Eye (tissue), 1 donor: ENCODE results near the gene GC.
"Not testable (repeated sequence)": the region's sequence is repeated elsewhere in the genome, so short reads cannot be mapped to it uniquely, and the experiment has no call there.

Experiments
- DNase-seq: peaks from one replicate; pipeline ENCODE4 v3.0.0-alpha.2; 2015

The GC gene

DNA sequence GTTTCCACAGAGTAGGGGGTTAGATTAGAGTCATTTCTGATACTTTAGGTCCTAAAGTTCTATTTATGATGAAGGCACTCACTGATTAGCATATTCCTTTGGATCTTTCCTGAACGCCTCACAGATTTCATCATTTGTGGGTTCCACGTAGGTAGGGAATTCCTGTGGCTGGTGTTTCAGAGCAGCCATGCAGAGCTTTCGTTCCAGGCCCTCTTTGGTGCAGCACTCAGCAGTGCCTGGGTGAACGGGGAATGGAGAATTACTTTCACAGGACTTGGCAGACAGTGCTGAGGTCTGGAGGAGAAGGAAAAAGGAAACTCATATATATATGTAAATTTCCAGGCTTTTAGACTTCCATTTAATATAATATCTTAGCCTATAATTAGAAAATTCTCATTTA lies 18.5 kb downstream of the GC start:
- DNase-seq: peak; percentile 5

DNA sequence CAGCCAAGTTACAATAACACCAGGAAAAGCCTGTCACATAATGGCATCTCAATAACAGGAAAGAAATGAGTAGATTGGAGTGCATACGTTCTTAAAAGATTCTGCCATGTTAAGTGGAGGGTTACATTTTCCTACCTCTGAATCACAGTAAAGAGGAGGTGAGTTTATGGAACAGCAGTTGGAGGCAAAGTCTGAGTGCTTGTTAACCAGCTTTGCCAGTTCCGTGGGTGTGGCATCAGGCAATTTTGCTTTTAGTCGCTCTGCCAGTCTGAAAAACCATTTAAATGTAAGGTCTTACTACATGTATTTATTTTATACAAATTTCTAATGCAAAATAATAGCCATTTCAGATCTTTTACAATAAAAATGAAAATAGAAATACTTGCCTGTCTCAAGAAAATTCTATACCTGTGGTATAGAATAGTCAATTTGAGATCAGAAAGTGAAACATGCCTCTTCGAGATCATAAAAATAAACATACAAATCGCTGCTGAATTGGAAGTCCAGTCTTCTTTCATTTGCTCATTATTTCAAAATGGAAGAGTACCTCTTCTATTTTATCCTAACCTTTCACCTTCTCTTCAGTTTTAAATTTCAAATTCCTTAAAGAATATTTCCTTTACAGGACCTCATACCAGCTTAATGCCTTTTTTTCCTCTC lies 31.4 kb downstream of the GC start:
- no peak for DNase-seq

DNA sequence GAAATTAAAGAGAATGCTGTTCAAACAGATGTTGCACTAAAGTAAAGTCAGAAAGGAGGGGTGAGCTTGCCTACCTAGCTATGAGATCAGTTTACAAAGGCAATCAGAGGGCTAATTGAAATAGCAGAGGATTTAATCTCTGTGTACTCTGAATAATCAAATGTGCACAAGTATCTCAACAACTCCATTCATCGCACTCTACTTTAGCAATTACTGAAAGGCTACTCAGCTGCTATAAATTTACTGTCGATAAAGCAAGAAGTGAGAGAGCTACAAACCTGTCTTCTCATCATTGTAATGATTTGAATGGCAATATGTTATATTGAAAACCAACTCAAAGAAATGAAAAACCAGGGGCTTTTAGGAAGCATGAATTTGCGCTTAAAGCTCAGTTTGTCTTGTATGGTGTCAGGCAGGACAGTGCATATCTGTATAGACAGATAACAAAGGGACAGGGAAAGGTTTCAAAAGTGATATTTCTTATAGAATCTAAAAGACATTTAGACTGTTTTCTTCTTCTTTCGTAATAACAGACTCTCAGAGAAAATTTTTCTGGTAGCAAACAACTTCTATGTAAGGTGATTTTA lies 34.8 kb downstream of the GC start:
- no peak for DNase-seq

DNA sequence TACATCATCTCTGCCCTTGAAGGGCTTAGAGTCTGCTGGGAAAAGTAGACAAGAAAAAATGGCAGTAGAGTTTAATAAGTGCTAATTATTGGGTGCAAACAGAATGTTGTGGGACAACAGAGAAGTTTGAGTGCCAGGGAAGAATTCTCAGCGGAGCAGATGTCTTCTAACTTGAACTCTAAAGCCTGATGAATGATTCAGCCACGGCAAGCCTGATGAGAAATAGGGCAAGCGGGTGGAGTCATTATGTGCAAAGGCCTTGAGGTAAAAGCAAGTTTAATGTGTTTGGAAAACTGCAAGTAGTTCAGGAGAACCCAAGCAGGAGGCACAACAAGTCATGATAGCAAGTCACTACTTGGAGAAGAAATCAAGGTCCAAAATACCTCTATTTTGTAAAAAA lies 37.5 kb downstream of the GC start:
- DNase-seq: no peak

DNA sequence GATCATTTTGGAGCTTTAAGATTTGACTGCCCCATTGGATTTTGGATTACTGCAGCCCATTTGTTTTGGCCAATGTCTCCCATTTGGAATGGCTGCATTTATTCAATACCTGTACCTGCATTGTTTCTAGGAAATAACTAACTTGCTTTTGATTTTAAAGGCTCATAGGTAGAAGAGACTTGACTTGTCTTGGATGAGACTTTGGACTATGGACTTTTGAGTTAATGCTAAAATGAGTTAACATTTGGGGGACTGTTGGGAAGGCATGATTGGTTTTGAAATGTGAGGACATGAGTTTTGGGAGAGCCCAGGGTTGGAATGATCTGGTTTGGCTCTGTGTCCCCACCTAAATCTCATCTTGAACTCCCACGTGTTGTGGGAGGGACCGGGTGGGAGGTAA lies 45.1 kb downstream of the GC start:
- not testable (repeated sequence) for DNase-seq

- peak; percentile 55 for DNase-seq
Observed at GRCh38 chr4:71732706-71733105, 51.2 kb downstream of the GC start.

- DNase-seq: no peak
Observed at GRCh38 chr4:71732066-71732465, 51.8 kb downstream of the GC start.

DNA sequence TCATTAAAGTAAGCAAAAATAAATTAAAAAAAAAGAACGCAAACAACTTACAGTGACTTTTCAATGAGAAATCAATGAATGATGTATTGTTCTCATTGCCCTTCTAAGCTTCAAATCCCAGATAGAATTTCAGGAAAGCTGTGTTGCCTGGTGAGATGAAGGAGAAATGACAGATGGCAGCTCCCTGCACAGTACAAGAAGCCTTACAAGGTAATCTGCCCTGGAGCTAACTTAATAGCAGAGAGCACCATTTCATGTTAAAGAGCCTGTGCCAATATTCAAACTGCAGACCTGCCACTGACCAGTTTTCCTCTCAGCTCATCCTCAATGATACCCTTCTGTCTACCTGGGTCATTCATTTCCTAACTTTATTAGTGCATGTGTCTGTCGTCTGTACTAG lies 54.0 kb downstream of the GC start:
- peak; percentile 13 for DNase-seq

DNA sequence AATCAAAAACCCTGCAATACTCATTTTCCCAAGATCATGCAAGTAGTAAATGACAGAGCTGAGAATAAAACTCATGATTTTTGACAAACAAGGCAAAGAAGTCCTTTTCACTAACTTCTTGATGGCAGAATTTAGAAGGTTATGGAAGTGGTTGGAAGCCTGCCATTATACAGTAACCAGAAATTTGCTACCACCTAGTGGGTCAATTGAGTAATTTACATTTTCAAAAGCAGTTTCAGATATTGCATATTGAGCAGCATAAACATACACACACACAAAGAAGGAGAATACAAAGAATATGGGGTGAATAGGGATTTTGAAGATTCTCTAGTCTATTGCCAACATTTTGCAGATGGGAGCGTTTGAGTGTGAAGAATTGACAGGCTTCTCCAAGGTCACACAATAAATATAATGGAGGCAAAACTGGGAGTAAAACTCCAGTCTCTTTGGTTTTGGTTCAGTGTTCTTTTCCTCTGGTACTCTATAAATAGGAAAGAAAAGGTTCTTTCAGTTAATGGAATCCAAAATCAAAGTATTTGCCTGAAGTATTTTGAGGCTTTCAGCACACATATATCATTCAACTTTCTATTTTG lies 70.2 kb downstream of the GC start:
- peak; percentile 77 for DNase-seq

- no peak for DNase-seq
Observed at GRCh38 chr4:71711985-71712348, 71.9 kb downstream of the GC start.

DNA sequence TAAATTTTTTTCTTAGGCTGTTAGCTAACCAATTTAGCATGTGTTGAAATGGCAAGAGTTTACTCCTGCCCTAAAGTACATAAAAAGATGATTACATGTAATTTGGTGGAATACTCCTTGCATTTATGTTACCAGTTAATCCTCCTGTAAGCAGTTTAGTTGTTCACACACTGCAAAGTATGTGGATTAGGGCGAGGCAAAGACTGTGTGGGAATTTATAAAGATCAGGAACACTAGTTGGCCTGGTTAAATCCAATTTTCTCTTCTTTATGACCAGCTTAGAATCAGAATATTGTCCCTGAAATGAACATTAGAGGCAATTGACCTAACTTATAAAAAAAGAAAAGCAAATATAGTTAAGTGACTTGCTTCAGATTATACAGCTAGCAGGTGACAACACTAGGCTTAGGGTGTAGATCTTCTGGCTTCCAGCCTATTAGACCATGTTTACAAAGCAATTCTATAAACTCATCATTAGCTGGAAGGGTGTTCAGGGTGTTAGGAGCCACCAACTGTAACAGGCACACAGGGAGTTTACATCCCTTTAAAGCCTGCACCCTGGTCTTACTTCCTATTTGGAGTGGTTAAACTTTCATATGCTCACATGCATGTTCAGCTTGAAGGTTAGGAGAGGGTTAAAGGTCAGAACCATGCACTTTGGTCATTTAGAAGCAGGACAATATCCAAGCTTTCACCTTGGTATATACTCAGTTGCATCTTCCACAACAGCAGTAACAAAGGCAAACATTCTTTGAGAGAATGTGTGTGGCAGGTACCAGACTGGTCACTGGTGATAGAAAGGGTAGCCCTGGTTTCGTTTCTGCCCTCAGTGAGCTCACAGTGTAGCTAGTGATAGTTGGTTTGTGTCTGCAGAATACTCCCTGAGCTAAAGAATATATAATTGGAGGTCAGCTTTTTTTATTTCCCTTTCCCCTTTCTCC lies 72.6 kb downstream of the GC start:
- peak; percentile 10 for DNase-seq

DNA sequence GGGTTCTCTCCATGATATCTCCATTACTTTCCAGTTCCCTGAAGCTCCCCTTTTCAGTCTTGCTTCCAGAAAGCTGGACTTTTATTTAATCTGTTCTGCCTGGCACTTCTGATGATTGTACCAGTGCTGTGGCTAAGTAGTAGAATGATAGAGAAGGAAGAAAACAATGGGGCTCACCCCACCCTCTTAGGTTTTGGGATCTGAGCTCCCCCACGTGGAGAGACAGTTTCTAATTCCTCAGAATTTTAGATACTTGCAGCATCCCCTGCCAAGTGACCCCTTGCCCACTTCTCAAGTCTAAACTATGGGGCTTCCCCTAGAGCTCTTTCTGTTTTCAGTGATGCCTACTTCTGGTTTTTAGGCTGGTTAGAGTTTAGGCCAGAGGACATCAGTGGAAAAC lies 73.9 kb downstream of the GC start:
- DNase-seq: no peak

DNA sequence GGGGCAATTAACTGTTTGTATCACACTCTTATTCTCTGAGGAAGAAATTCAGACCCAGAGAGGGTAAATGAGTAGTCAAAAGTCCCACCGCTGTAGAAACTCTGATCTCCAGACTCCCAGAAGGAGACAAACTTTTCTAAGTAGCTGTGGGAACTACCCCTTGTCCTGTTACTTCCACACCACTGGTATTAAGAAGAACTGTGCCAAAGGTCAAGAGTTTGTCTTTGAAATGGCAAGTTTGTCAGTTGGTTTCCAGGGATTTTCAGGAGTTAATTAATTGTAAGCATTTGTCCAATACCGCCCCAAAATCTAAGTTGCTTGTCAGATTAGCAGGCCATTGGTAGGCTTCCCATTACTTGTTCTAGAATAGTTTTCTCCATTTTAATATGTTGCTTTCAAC lies 85.7 kb downstream of the GC start:
- DNase-seq: peak; percentile 29

GRCh38 chr4:71697031-71697430 lies 86.8 kb downstream of the GC start:
- no peak for DNase-seq

GRCh38 chr4:71694961-71695360 lies 88.9 kb downstream of the GC start:
- peak; percentile 21 for DNase-seq

DNA sequence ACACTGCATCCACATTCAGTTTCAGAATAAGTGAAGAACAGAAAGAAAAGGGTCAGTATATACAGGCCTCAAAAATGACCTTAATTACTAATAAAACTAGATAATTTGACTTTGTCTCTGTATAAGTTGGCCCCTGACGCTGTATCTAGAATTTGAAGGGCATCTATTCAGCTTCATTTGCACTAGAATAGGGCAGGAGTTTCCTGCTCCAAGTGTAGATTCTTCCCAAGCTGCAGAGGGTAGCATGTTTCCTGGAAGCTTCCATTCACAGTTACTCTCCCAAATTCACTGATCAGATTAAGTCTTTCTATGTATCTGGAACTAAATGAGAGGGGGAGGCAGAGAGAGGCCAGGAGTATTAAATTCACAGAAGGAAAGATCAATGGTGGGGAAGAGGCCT lies 90.9 kb downstream of the GC start:
- DNase-seq: no peak

- no peak for DNase-seq
Observed at GRCh38 chr4:71692198-71692597, 91.7 kb downstream of the GC start.
